Neural progenitor cell (in vitro differentiated cells): ENCODE data around the gene ACACA. TPM values are rescaled to one million over a fixed set of nuclear protein-coding genes. Genes with fewer than 3 reads are reported as not detected.

Experiments
- DNase-seq: peaks from one replicate; pipeline ENCODE4 v3.0.0-alpha.2; 2016; ENCODE audit warnings: low spot score
- H2AFZ ChIP-seq: fragments of 200-600 bp; sonication (generic); replicated peaks from 2 replicates; pipeline ENCODE4 v1.6.1; 2016; ENCODE audit warnings: antibody characterized with exemption
- H3F3A ChIP-seq: fragments of 200-600 bp; sonication (generic); 2 replicates; pipeline ENCODE4 v1.6.1; 2016; ENCODE audit warnings: antibody characterized with exemption, low read depth
- H3K27ac ChIP-seq: fragments of 200-600 bp; sonication (generic); 2 replicates; pipeline ENCODE4 v1.5.1; 2016; ENCODE audit warnings: mild to moderate bottlenecking
- H3K27me3 ChIP-seq: fragments of 200-600 bp; sonication (generic); 2 replicates; pipeline ENCODE4 v1.6.1; 2016; ENCODE audit warnings: mild to moderate bottlenecking, moderate library complexity
- H3K36me3 ChIP-seq: fragments of 200-600 bp; sonication (generic); 2 replicates; pipeline ENCODE4 v1.5.1; 2016
- H3K4me1 ChIP-seq: fragments of 200-600 bp; sonication (generic); 2 replicates; pipeline ENCODE4 v1.6.1; 2016; ENCODE audit warnings: mixed run types
- H3K4me2 ChIP-seq: fragments of 200-600 bp; sonication (generic); 2 replicates; pipeline ENCODE4 v1.6.1; 2016
- H3K4me3 ChIP-seq: fragments of 200-600 bp; sonication (generic); 2 replicates; pipeline ENCODE4 v1.5.1; 2016
- H3K79me2 ChIP-seq: fragments of 200-600 bp; sonication (generic); 2 replicates; pipeline ENCODE4 v1.6.1; 2016; ENCODE audit warnings: low read depth
- H3K9ac ChIP-seq: fragments of 200-600 bp; sonication (generic); 2 replicates; pipeline ENCODE4 v1.6.1; 2016
- H3K9me3 ChIP-seq: fragments of 200-600 bp; sonication (generic); 2 replicates; pipeline ENCODE4 v1.5.1; 2016; ENCODE audit warnings: low read depth
- H4K20me1 ChIP-seq: fragments of 200-600 bp; sonication (generic); 2 replicates; pipeline ENCODE4 v1.6.1; 2016; ENCODE audit warnings: low read depth
- H3K27ac Mint-ChIP-seq: 3 replicates; pipeline ENCODE4 v1.8.0; 2021; ENCODE audit warnings: mixed read lengths
- H3K27me3 Mint-ChIP-seq: 2 replicates; pipeline ENCODE4 v1.8.0; 2022; ENCODE audit warnings: low read depth, mild to moderate bottlenecking, inconsistent platforms, moderate library complexity, mixed read lengths; ENCODE audit not compliant: insufficient read depth
- H3K36me3 Mint-ChIP-seq: 3 replicates; pipeline ENCODE4 v1.8.0; 2021; ENCODE audit warnings: mixed read lengths
- H3K4me1 Mint-ChIP-seq: 3 replicates; pipeline ENCODE4 v1.8.0; 2021; ENCODE audit warnings: mixed read lengths
- H3K4me3 Mint-ChIP-seq: 3 replicates; pipeline ENCODE4 v1.8.0; 2021; ENCODE audit warnings: mild to moderate bottlenecking, moderate library complexity, mixed read lengths
- H3K9me3 Mint-ChIP-seq: 3 replicates; pipeline ENCODE4 v1.8.0; 2020; ENCODE audit warnings: mixed read lengths
- EZH2 ChIP-seq: fragments of 200-600 bp; sonication (generic); IDR thresholded peaks from 2 replicates; pipeline ENCODE4 v1.6.1; 2017; ENCODE audit warnings: antibody characterized with exemption, mild to moderate bottlenecking, moderate library complexity
- EZH2phosphoT487 ChIP-seq: fragments of 200-600 bp; sonication (generic); IDR thresholded peaks from 2 replicates; pipeline ENCODE4 v1.6.1; 2017; ENCODE audit warnings: antibody characterized with exemption
- total RNA-seq: library from RNA; depleted of rRNA; stranded (reverse); fragments of >200 nt; gene quantifications from 2 replicates; pipeline ENCODE4 v1.2.3, GENCODE V29; 2015; ENCODE audit warnings: low replicate concordance
- TF ChIP-seq, protein P1 (sequence below): fragments of 200-600 bp; sonication (generic); IDR thresholded peaks from 2 replicates; pipeline ENCODE4 v1.5.1; 2017; ENCODE audit warnings: antibody characterized with exemption, mild to moderate bottlenecking

The ACACA gene
- total RNA-seq, 1 donor from 2014 or later, result 88.6 TPM

GRCh38 chr17:37107406-37108083 lies 299.1 kb downstream of the ACACA start:
- peaks cover 50% of the 10 kb centered on the region for H3K4me1 Mint-ChIP-seq
- TF ChIP-seq EZH2phosphoT487, result no peak
- TF ChIP-seq EZH2, result no peak
- TF ChIP-seq, protein P1, sequence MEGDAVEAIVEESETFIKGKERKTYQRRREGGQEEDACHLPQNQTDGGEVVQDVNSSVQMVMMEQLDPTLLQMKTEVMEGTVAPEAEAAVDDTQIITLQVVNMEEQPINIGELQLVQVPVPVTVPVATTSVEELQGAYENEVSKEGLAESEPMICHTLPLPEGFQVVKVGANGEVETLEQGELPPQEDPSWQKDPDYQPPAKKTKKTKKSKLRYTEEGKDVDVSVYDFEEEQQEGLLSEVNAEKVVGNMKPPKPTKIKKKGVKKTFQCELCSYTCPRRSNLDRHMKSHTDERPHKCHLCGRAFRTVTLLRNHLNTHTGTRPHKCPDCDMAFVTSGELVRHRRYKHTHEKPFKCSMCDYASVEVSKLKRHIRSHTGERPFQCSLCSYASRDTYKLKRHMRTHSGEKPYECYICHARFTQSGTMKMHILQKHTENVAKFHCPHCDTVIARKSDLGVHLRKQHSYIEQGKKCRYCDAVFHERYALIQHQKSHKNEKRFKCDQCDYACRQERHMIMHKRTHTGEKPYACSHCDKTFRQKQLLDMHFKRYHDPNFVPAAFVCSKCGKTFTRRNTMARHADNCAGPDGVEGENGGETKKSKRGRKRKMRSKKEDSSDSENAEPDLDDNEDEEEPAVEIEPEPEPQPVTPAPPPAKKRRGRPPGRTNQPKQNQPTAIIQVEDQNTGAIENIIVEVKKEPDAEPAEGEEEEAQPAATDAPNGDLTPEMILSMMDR, result no peak
- no peaks in the 10 kb centered on the region for H3K9me3 Mint-ChIP-seq
- Histone ChIP-seq H3F3A (peaks cover 43% of the 10 kb centered on the region), H2AFZ (no peak overlapping the region), H3K9me3 (no peaks in the 10 kb centered on the region), H3K4me1 (peaks cover 33% of the 10 kb centered on the region), H3K9ac (no peak overlapping the region), H3K79me2 (no peaks in the 10 kb centered on the region), H4K20me1 (peaks cover 11% of the 10 kb centered on the region), H3K36me3 (peaks cover 3% of the 10 kb centered on the region), H3K27ac (no peak overlapping the region), H3K4me2 (no peak overlapping the region), H3K4me3 (no peak overlapping the region), H3K27me3 (no peaks in the 10 kb centered on the region)
- no peak for DNase-seq
- H3K4me3 Mint-ChIP-seq, result no peak overlapping the region
- no peak overlapping the region for H3K27ac Mint-ChIP-seq
- H3K27me3 Mint-ChIP-seq, result peaks cover 2% of the 10 kb centered on the region
- H3K36me3 Mint-ChIP-seq, result peaks cover 15% of the 10 kb centered on the region

DNA sequence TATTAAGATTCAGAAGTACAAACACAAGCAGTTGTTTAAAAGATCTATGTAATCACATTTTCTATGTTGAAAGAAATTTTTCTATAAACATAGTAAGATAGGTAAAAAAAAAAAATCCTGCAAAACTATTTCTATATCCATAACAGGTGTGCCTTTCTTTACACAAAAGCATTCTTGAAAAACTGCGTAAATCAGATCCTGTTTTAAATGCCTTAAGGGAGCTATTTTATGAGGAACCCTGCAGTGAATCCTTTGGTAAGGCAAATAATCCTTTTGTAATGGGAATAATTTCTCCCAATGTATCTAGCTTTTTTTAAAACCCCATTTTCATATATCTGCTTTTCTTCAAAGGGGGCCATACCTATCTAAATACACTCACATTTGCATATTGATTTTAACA lies 300.6 kb downstream of the ACACA start:
- no peak overlapping the region for H3K4me3 ChIP-seq
- H3K27me3 Mint-ChIP-seq, result peaks cover 2% of the 10 kb centered on the region

GRCh38 chr17:37103231-37103630 lies 303.4 kb downstream of the ACACA start:
- no peaks in the 10 kb centered on the region for H3K27me3 ChIP-seq
- no peak overlapping the region for H3K4me3 ChIP-seq
- Mint-ChIP-seq H3K36me3 (peaks cover 9% of the 10 kb centered on the region), H3K4me1 (peaks cover 22% of the 10 kb centered on the region), H3K4me3 (no peak overlapping the region), H3K27me3 (peaks cover 2% of the 10 kb centered on the region), H3K9me3 (no peaks in the 10 kb centered on the region), H3K27ac (no peak overlapping the region)
- no peak for TF ChIP-seq EZH2
- no peak for TF ChIP-seq EZH2phosphoT487
- TF ChIP-seq, protein P1, result no peak
- no peak overlapping the region for H2AFZ ChIP-seq
- no peak overlapping the region for H3K27ac ChIP-seq
- H3K4me2 ChIP-seq, result no peak overlapping the region
- no peak for DNase-seq
- no peaks in the 10 kb centered on the region for H3K9me3 ChIP-seq
- no peaks in the 10 kb centered on the region for H3K79me2 ChIP-seq
- H3K9ac ChIP-seq, result no peak overlapping the region
- H3F3A ChIP-seq, result peaks cover 21% of the 10 kb centered on the region
- no peaks in the 10 kb centered on the region for H3K36me3 ChIP-seq
- H3K4me1 ChIP-seq, result peaks cover 4% of the 10 kb centered on the region
- peaks cover 5% of the 10 kb centered on the region for H4K20me1 ChIP-seq

More for the DNA sequence above, 300.6 kb downstream of the ACACA start:
- peaks cover 23% of the 10 kb centered on the region for H3K4me1 ChIP-seq
- H3F3A ChIP-seq, result peaks cover 34% of the 10 kb centered on the region
- peaks cover 7% of the 10 kb centered on the region for H3K36me3 Mint-ChIP-seq
- no peak overlapping the region for H3K4me2 ChIP-seq
- H3K9me3 ChIP-seq, result no peaks in the 10 kb centered on the region
- H3K27ac ChIP-seq, result peak overlapping the region; percentile 16
- DNase-seq, result no peak
- no peak overlapping the region for H3K9ac ChIP-seq
- peaks cover 11% of the 10 kb centered on the region for H4K20me1 ChIP-seq
- H3K4me1 Mint-ChIP-seq, result peaks cover 41% of the 10 kb centered on the region
- H3K36me3 ChIP-seq, result no peaks in the 10 kb centered on the region
- no peaks in the 10 kb centered on the region for H3K9me3 Mint-ChIP-seq
- no peak overlapping the region for H3K4me3 Mint-ChIP-seq
- H3K27me3 ChIP-seq, result no peaks in the 10 kb centered on the region
- no peaks in the 10 kb centered on the region for H3K79me2 ChIP-seq
- no peak for TF ChIP-seq EZH2phosphoT487
- no peak for TF ChIP-seq EZH2
- TF ChIP-seq, protein P1, result no peak
- H2AFZ ChIP-seq, result no peak overlapping the region
- no peak overlapping the region for H3K27ac Mint-ChIP-seq
